HepG2 (cell line): ENCODE data around the gene CCDC148. TPM values are rescaled to one million over a fixed set of nuclear protein-coding genes. Genes with fewer than 3 reads are reported as not detected.

Experiments
- CHD4 ChIP-seq: fragments of 200-600 bp; sonication (generic); IDR thresholded peaks from 2 replicates; pipeline ENCODE4 v1.7.0; 2017; ENCODE audit warnings: mild to moderate bottlenecking, low read length, borderline replicate concordance
- DNMT1 ChIP-seq: sonication (generic); formaldehyde crosslinking; IDR thresholded peaks from 2 replicates; pipeline ENCODE4 v1.5.1; 2020; ENCODE audit warnings: mild to moderate bottlenecking, missing genetic modification reagents
- EHMT2 ChIP-seq: fragments of 200-600 bp; sonication (generic); IDR thresholded peaks from 2 replicates; pipeline ENCODE4 v1.7.0; 2017; ENCODE audit warnings: antibody characterized with exemption, low read depth, low read length, borderline replicate concordance
- JUN ChIP-seq: sonication (generic); formaldehyde crosslinking; IDR thresholded peaks from 2 replicates; pipeline ENCODE4 v1.4.0; 2020; ENCODE audit warnings: mild to moderate bottlenecking, missing genetic modification reagents
- MLLT10 ChIP-seq: sonication (generic); formaldehyde crosslinking; IDR thresholded peaks from 2 replicates; pipeline ENCODE4 v1.4.0; 2020; ENCODE audit warnings: missing genetic modification reagents
- SATB2 ChIP-seq: sonication (generic); formaldehyde crosslinking; IDR thresholded peaks from 2 replicates; pipeline ENCODE4 v1.5.0; 2020; ENCODE audit warnings: missing genetic modification reagents
- SNRNP70 ChIP-seq: fragments of 200-400 bp; formaldehyde crosslinking; IDR thresholded peaks from 2 replicates; pipeline ENCODE4 v1.6.1; 2017; ENCODE audit warnings: mild to moderate bottlenecking, low read depth, low read length, moderate library complexity
- STAT5B ChIP-seq: sonication (generic); formaldehyde crosslinking; IDR thresholded peaks from 2 replicates; pipeline ENCODE4 v1.4.0; 2020; ENCODE audit warnings: missing genetic modification reagents
- TBX3 ChIP-seq: fragments of 450-650 bp; IDR thresholded peaks from 2 replicates; pipeline ENCODE4 v1.6.1; 2017; ENCODE audit warnings: antibody characterized with exemption, mild to moderate bottlenecking, inconsistent platforms, borderline replicate concordance
- TMF1 ChIP-seq: sonication (generic); formaldehyde crosslinking; IDR thresholded peaks from 2 replicates; pipeline ENCODE4 v1.8.1; 2022; ENCODE audit warnings: low read depth, missing genetic modification reagents
- ZBTB1 ChIP-seq: sonication (generic); formaldehyde crosslinking; IDR thresholded peaks from 2 replicates; pipeline ENCODE4 v1.4.0; 2020; ENCODE audit warnings: missing genetic modification reagents, borderline replicate concordance
- ZBTB20 ChIP-seq: sonication (generic); formaldehyde crosslinking; IDR thresholded peaks from 2 replicates; pipeline ENCODE4 v1.8.1; 2023; ENCODE audit warnings: missing genetic modification reagents, low read depth, mild to moderate bottlenecking, borderline replicate concordance
- ZBTB26 ChIP-seq: IDR thresholded peaks from 2 replicates; pipeline ENCODE4 v1.6.1; 2016; ENCODE audit warnings: missing compliant biosample characterization, missing genetic modification reagents, borderline replicate concordance
- ZFAT ChIP-seq: sonication (generic); formaldehyde crosslinking; conservative IDR thresholded peaks from 2 replicates; pipeline ENCODE4 v1.8.1; 2023; ENCODE audit warnings: missing genetic modification reagents, inconsistent platforms
- ZNF280D ChIP-seq: sonication (generic); formaldehyde crosslinking; IDR thresholded peaks from 2 replicates; pipeline ENCODE4 v1.5.1; 2020; ENCODE audit warnings: mild to moderate bottlenecking, missing genetic modification reagents
- ZNF547 ChIP-seq: sonication (generic); formaldehyde crosslinking; IDR thresholded peaks from 2 replicates; pipeline ENCODE4 v1.5.1; 2020; ENCODE audit warnings: mild to moderate bottlenecking, missing genetic modification reagents
- ZNF691 ChIP-seq: sonication (generic); formaldehyde crosslinking; IDR thresholded peaks from 2 replicates; pipeline ENCODE4 v1.4.0; 2020; ENCODE audit warnings: missing genetic modification reagents, low read depth, mild to moderate bottlenecking, borderline replicate concordance
- ZNF7 ChIP-seq: IDR thresholded peaks from 2 replicates; pipeline ENCODE4 v1.6.1; 2016; ENCODE audit warnings: missing biosample characterization, missing genetic modification reagents
- ZNF749 ChIP-seq: sonication (generic); formaldehyde crosslinking; IDR thresholded peaks from 2 replicates; pipeline ENCODE4 v1.8.0; 2022; ENCODE audit warnings: mild to moderate bottlenecking, missing genetic modification reagents, moderate library complexity, borderline replicate concordance
- ZNF879 ChIP-seq: sonication (generic); formaldehyde crosslinking; IDR thresholded peaks from 2 replicates; pipeline ENCODE4 v1.8.1; 2023; ENCODE audit warnings: missing genetic modification reagents
- polyA plus RNA-seq, 8 experiments: library from polyadenylated mRNA; depleted of rRNA in 3 of 8; stranded (reverse) in 7 of 8; unstranded in 1 of 8; fragments of >200 nt; fragmentation: Illumina TruSeq in 4 of 8; extraction: Trizol in 4 of 8; gene quantifications; 2 replicates each; pipeline versions ENCODE4 v1.2.1 to v1.2.3, GENCODE V29; 2011 to 2016; ENCODE audit warnings: low read depth in 4 of 8, missing spikeins in 1 of 8, mixed read lengths in 1 of 8; ENCODE audit not compliant: insufficient read depth in 1 of 8
- total RNA-seq, 5 experiments: library from RNA; depleted of rRNA; stranded (reverse); fragments of >200 nt; fragmentation: Illumina TruSeq; extraction: Trizol; gene quantifications; 2 replicates each; pipeline ENCODE4 v1.2.3, GENCODE V29; 2016; ENCODE audit warnings: low read depth in 1 of 5
- TF ChIP-seq, protein P1 (sequence below): sonication (generic); formaldehyde crosslinking; conservative IDR thresholded peaks from 2 replicates; pipeline ENCODE4 v1.4.0; 2020; ENCODE audit warnings: missing genetic modification reagents

CCDC148 gene
- total and polyA plus RNA-seq, 2 of the 13 experiments (the other 11 are each of a cell fraction or from before 2014, with no cell fraction given): 0.30 to 0.49 TPM

DNA sequence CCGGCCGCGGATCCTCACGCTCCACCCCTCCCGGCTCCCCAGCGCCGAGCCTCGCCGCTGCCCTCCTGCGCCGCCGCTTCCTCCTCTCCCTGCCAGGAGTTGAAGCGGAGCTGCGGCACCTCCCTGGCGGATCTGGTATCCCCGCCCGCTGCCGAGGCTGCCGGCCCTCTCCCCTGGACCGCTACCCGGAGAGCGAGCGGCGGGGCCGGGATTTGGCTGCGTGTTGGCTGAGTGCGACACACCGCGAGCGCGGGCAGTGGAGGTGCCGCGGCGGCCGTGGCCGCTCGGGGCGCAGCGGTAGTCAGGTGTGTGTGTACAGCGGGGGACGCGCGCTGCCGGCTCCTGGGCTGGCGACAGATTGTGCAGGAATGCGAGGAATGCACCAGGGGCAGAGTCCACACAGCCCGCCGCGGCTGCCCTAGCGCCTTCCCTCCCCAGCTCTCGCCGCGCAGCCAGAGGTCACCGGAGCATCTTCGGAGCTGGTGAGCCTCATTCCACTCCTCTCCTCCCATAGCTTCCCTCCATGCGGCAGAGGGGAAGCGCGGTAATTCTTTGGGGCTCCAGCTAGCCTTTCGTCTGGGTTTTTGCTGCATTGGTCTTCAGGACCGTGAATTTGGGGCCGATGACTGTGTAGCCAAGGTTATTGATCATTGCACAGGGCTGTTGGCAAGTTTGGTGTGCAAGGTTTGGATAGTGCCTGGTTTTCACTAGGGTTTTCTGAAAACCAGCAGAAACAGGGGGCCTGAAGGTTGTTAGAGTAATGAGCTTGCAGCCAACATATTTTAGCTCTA, 1.5 kb upstream of the CCDC148 start (continued):
- TF ChIP-seq ZNF691 (CRISPR knock-in tag): peak; percentile 99
- TF ChIP-seq CHD4: no peak
- TF ChIP-seq ZNF280D (CRISPR knock-in tag): peak; percentile 88; the same call in 1 of the 2 replicates
- peak; percentile 96 for TF ChIP-seq STAT5B (CRISPR knock-in tag)
- TF ChIP-seq ZNF7 (CRISPR knock-in tag): no peak
- peak; percentile 91 for TF ChIP-seq ZNF547
- TF ChIP-seq TBX3: peak; percentile 87
- TF ChIP-seq, protein P1, sequence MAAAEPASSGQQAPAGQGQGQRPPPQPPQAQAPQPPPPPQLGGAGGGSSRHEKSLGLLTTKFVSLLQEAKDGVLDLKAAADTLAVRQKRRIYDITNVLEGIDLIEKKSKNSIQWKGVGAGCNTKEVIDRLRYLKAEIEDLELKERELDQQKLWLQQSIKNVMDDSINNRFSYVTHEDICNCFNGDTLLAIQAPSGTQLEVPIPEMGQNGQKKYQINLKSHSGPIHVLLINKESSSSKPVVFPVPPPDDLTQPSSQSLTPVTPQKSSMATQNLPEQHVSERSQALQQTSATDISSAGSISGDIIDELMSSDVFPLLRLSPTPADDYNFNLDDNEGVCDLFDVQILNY: peak; percentile 59
- TF ChIP-seq ZBTB20 (CRISPR knock-in tag): peak; percentile 83
- peak; percentile 14; the same call in 1 of the 2 replicates for TF ChIP-seq EHMT2
- TF ChIP-seq MLLT10 (CRISPR knock-in tag): no peak
- no peak; the same call in 1 of the 2 replicates for TF ChIP-seq TMF1 (CRISPR knock-in tag)
- no peak; the same call in 1 of the 2 replicates for TF ChIP-seq ZNF879
- TF ChIP-seq JUN (CRISPR knock-in tag): peak; percentile 90
- TF ChIP-seq SNRNP70: no peak
- TF ChIP-seq ZFAT: 0 out of 2 replicates have a peak, but pooled peaks have one; percentile 50
- TF ChIP-seq ZBTB26 (CRISPR knock-in tag): peak; percentile 90; the same call in 1 of the 2 replicates
- no peak; the same call in 1 of the 2 replicates for TF ChIP-seq ZBTB1 (CRISPR knock-in tag)
- TF ChIP-seq ZNF749: peak; percentile 94
- peak; percentile 97 for TF ChIP-seq DNMT1
- peak; percentile 90 for TF ChIP-seq SATB2 (CRISPR knock-in tag)
